ENCODE data around the gene KCNC4. TPM values are rescaled to one million over a fixed set of nuclear protein-coding genes. Genes with fewer than 3 reads are reported as not detected.
A peak's percentile ranks its signal among the peaks of the same experiment; 100 is the strongest.

Gene KCNC4
- total RNA-seq, 3 donors from 2014 or later, result 3.8 to 12.6 (median 5.2) TPM

- Histone ChIP-seq H3K9me3 (no peaks in the 10 kb centered on the region), H3K36me3 (no peaks in the 10 kb centered on the region), H3K4me3 (no peak overlapping the region), H3K27me3 (no peaks in the 10 kb centered on the region), H3K27ac (peak overlapping the region; percentile 79 to 88), H3K4me1 (peaks cover 2 to 5% of the 10 kb centered on the region in 2 donors)
- TF ChIP-seq CTCF (IDR thresholded peaks at IDR 0.05), result no peak
- no peak for TF ChIP-seq POLR2A (IDR thresholded peaks at IDR 0.05)
- TF ChIP-seq POLR2AphosphoS5 (IDR thresholded peaks at IDR 0.05), result no peak
- intact Hi-C loops (cut with DNase I; ENCODE audit: low total_unique reads), result no loop called here
- no peak for DNase-seq (ENCODE audit: low spot score in 2 of 2)
Observed at GRCh38 chr1:110228381-110228780, 18.3 kb downstream of the KCNC4 start.

GRCh38 chr1:110228869-110229268, 18.8 kb downstream of the KCNC4 start:
- Histone ChIP-seq H3K4me3 (no peak overlapping the region), H3K4me1 (peaks cover 2 to 5% of the 10 kb centered on the region in 2 donors), H3K27me3 (no peaks in the 10 kb centered on the region), H3K36me3 (no peaks in the 10 kb centered on the region), H3K27ac (peak overlapping the region; percentile 79 to 88), H3K9me3 (no peaks in the 10 kb centered on the region)
- DNase-seq (ENCODE audit: low spot score in 2 of 2), result no peak
- intact Hi-C loops (cut with DNase I; ENCODE audit: low total_unique reads), result no loop called here
- TF ChIP-seq POLR2A (IDR thresholded peaks at IDR 0.05) (no peak), POLR2AphosphoS5 (IDR thresholded peaks at IDR 0.05) (no peak), CTCF (IDR thresholded peaks at IDR 0.05) (no peak)

GRCh38 chr1:110229348-110230001, 19.4 kb downstream of the KCNC4 start:
- TF ChIP-seq POLR2A (IDR thresholded peaks at IDR 0.05), result no peak
- TF ChIP-seq POLR2AphosphoS5 (IDR thresholded peaks at IDR 0.05), result no peak
- TF ChIP-seq CTCF (IDR thresholded peaks at IDR 0.05), result no peak
- intact Hi-C loops (cut with DNase I; ENCODE audit: low total_unique reads), result no loop called here
- Histone ChIP-seq H3K4me1 (peaks cover 2 to 8% of the 10 kb centered on the region in 2 donors), H3K9me3 (no peaks in the 10 kb centered on the region), H3K36me3 (no peaks in the 10 kb centered on the region), H3K4me3 (no peak overlapping the region), H3K27ac (peak overlapping the region; percentile 79 to 88), H3K27me3 (no peaks in the 10 kb centered on the region)
- DNase-seq (ENCODE audit: low spot score in 2 of 2), result peak in 1 of 2 donors; percentile 54

GRCh38 chr1:110230381-110231199, 20.5 kb downstream of the KCNC4 start:
- Histone ChIP-seq H3K36me3 (no peaks in the 10 kb centered on the region), H3K27me3 (no peaks in the 10 kb centered on the region), H3K27ac (peak overlapping the region; percentile 79 to 88), H3K4me1 (peaks cover 2 to 11% of the 10 kb centered on the region in 2 donors), H3K4me3 (no peak overlapping the region), H3K9me3 (no peaks in the 10 kb centered on the region)
- no peak for DNase-seq (ENCODE audit: low spot score in 2 of 2)
- intact Hi-C loops (cut with DNase I; ENCODE audit: low total_unique reads), result no loop called here
- no peak for TF ChIP-seq CTCF (IDR thresholded peaks at IDR 0.05)
- no peak for TF ChIP-seq POLR2A (IDR thresholded peaks at IDR 0.05)
- no peak for TF ChIP-seq POLR2AphosphoS5 (IDR thresholded peaks at IDR 0.05)

- DNase-seq (ENCODE audit: low spot score in 2 of 2), result no peak
- Histone ChIP-seq H3K4me1 (peaks cover 0 to 5% of the 10 kb centered on the region in 2 donors), H3K27ac (peak overlapping the region in 1 of 2 donors; percentile 88), H3K36me3 (no peaks in the 10 kb centered on the region), H3K27me3 (no peaks in the 10 kb centered on the region), H3K9me3 (no peaks in the 10 kb centered on the region), H3K4me3 (no peak overlapping the region)
- intact Hi-C loops (cut with DNase I; ENCODE audit: low total_unique reads), result no loop called here
- TF ChIP-seq POLR2AphosphoS5 (IDR thresholded peaks at IDR 0.05) (no peak), CTCF (IDR thresholded peaks at IDR 0.05) (no peak), POLR2A (IDR thresholded peaks at IDR 0.05) (no peak)
Observed at GRCh38 chr1:110233861-110234260, 23.7 kb downstream of the KCNC4 start.
